NCI-H1092 treated with DMSO at 0.1 percent for 48 hours (cell line): Measurements from ENCODE around the gene PLA2G10.
A peak's percentile ranks its signal among the peaks of the same experiment; 100 is the strongest.
"Not testable (repeated sequence)": the region's sequence is repeated elsewhere in the genome, so short reads cannot be mapped to it uniquely, and the experiment has no call there.

Source experiments
- DNase-seq: peaks from one replicate; lab custom pipeline; 2025; lab: John Stamatoyannopoulos, UW

Gene PLA2G10

GRCh38 chr16:14694129-14694528 is at the start of gene PLA2G10:
Gene PLA2G10 (minus strand): TSS chr16:14694308. CDS start chr16:14694229, 79 bp downstream.
- DNase-seq, result not testable (repeated sequence)

DNA sequence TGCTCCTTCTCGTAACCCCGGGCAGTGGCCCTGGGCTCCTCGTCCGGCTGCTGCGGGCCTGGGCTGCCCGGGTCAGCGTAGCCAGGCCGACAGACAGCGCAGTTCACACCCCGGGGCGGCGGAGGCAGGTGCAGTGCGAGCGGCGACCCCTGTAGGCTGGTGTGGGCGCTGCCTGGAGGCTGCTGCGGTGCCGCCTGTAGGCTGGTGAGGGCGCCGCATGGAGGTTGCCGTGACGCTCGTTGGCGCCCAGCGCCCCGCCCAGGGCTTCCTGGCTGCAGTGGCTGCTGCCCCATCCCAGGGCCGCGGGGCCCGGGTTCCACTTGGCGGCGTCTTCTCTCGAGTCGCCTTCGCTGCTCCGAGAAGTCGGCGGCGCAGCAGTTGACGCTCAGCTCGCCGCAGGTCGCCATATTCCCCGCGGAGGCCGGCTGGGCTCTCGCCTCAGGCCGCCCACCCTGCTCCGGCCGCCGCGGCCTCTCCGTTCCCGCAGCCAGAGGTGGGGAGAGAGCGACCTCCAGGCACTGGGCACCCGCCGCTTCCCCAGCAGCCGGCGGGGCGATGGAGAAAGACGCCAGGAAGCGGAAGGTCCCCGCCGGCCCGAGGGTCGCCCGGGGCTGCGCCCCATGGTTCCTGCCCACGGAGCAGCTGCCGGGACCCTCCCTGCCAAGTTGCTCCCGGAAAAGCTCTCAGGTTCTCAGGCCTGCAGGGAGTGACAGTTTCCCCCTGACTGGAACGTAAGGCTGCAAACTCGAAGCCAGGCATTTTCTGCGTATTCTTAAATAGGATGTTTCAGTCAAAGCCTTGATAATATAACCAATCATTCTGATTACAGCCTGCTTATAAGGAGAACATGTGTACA is 48.4 kb upstream of the PLA2G10 start, which contains the start of gene NPIPA2:
TSS of gene NPIPA2 (plus strand) at position 261 of the 856 bp plus-strand sequence. CDS start 5,533 bp downstream, outside the sequence.
- DNase-seq, result not testable (repeated sequence)

DNA sequence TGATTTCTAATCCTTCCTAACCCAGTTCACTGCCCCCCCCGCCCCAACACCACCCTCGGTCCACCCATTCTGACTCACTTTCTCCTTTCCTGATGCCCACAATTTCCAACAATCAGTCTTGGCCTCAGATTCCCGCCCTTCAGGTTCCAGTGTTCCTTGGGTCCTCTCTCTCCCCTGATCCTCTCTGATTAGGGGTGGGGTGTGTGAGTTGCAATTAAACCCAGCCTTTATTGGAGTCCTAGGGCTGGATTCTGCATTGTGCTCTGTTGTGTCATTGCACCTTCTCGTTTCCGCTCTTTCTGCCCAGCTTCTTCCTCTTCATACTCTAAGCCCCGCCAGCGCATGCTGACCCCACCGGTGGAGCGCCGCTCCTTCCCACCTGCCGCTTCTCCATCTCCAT is 47.7 kb upstream of the PLA2G10 start:
- DNase-seq, result not testable (repeated sequence)

DNA sequence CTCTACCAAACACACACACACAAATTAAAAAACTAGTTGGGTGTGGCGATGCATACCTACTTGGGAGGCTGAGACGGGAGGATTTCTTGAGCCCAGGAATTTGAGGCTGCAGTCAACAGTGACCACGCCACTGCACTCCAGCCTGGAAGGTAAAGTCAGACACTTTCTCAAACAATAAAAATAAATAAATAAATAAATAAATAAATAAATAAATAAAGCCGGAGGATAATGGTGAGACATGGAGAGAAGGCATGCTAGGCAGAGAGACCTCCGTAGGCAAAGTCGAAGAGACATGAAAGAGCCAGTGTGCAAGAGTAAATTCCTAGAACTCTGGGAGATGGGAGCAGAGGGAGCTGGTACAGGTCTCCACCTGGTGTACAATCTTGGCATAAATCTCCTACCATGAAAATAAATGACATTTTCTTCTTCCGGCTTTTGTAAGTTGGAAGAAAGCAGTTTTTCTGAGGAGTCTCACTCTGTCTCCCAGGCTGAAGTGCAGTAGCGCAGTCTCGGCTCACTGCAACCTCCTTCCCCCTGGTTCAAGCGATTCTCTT is 46.8 kb upstream of the PLA2G10 start:
- not testable (repeated sequence) for DNase-seq

- not testable (repeated sequence) for DNase-seq
Measured at GRCh38 chr16:14733233-14733632, 39.1 kb upstream of the PLA2G10 start.

DNA sequence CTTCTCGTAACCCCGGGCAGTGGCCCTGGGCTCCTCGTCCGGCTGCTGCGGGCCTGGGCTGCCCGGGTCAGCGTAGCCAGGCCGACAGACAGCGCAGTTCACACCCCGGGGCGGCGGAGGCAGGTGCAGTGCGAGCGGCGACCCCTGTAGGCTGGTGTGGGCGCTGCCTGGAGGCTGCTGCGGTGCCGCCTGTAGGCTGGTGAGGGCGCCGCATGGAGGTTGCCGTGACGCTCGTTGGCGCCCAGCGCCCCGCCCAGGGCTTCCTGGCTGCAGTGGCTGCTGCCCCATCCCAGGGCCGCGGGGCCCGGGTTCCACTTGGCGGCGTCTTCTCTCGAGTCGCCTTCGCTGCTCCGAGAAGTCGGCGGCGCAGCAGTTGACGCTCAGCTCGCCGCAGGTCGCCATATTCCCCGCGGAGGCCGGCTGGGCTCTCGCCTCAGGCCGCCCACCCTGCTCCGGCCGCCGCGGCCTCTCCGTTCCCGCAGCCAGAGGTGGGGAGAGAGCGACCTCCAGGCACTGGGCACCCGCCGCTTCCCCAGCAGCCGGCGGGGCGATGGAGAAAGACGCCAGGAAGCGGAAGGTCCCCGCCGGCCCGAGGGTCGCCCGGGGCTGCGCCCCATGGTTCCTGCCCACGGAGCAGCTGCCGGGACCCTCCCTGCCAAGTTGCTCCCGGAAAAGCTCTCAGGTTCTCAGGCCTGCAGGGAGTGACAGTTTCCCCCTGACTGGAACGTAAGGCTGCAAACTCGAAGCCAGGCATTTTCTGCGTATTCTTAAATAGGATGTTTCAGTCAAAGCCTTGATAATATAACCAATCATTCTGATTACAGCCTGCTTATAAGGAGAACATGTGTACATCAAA is 9.3 kb upstream of the PLA2G10 start, which contains the start of gene NPIPA3:
TSS of gene NPIPA3 (plus strand) at position 256 of the 856 bp plus-strand sequence. CDS start 5,533 bp downstream, outside the sequence.
- not testable (repeated sequence) for DNase-seq

DNA sequence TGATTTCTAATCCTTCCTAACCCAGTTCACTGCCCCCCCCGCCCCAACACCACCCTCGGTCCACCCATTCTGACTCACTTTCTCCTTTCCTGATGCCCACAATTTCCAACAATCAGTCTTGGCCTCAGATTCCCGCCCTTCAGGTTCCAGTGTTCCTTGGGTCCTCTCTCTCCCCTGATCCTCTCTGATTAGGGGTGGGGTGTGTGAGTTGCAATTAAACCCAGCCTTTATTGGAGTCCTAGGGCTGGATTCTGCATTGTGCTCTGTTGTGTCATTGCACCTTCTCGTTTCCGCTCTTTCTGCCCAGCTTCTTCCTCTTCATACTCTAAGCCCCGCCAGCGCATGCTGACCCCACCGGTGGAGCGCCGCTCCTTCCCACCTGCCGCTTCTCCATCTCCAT is 8.6 kb upstream of the PLA2G10 start:
- not testable (repeated sequence) for DNase-seq

DNA sequence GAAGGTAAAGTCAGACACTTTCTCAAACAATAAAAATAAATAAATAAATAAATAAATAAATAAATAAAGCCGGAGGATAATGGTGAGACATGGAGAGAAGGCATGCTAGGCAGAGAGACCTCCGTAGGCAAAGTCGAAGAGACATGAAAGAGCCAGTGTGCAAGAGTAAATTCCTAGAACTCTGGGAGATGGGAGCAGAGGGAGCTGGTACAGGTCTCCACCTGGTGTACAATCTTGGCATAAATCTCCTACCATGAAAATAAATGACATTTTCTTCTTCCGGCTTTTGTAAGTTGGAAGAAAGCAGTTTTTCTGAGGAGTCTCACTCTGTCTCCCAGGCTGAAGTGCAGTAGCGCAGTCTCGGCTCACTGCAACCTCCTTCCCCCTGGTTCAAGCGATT is 7.8 kb upstream of the PLA2G10 start:
- DNase-seq, result not testable (repeated sequence)

DNA sequence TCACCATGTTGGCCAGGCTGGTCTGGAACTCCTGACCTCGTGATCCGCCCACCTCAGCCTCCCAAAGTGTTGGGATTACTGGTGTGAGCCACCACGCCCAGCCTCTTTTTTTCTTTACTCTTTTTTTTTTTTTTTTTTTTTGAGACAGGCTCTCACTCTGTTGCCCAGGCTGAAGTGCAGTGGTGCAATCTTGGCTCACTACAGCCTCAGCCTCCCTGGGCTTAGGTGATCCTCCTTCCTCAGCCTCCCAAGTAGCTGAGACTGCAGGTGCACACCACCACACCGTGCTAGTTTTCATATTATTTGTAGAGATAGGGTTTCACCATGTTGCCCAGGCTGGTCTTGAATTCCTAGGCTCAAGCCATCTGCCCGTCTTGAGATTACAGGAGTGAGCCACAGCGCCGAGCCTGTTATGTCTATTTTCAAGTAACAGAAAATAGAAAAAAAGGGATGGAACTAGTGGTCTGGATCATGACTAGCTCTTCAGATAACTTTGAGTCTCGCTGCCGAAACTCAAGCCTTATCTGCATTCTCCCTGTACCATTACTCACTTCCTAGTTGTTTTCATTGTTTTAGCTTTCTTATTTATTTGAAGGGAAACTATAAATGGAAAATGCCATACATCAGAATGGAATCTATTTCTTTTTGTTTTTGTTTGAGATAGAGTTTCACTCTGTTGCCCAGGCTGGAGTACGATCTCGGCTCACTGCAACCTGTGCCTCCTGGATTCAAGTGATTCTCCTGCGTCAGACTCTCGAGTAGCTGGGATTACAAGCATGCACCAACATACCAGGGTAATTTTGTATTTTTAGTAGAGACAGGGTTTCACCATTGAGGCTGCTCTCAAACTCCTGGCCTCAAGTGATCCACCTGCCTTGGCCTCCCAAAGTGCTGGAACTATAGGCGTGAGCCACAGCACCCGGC is 8.0 kb downstream of the PLA2G10 start:
- DNase-seq, result not testable (repeated sequence)

DNA sequence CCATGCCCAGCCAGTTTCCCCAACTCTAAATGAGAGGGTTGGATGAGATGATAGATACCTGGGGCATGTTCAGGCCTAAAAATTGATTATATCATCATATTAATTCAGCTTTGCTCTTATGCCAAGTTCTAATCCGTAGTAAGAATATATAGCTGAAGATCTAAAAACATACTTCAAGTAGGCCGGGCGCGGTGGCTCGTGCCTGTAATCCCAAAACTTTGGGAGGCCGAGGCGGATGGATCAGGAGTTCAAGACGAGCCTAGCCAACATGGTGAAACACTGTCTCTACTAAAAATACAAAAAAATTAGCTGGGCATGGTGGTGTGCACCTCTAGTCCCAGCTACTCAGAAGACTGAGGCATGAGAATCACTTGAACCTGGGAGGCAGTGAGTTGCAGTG is 12.0 kb downstream of the PLA2G10 start:
- no peak for DNase-seq

DNA sequence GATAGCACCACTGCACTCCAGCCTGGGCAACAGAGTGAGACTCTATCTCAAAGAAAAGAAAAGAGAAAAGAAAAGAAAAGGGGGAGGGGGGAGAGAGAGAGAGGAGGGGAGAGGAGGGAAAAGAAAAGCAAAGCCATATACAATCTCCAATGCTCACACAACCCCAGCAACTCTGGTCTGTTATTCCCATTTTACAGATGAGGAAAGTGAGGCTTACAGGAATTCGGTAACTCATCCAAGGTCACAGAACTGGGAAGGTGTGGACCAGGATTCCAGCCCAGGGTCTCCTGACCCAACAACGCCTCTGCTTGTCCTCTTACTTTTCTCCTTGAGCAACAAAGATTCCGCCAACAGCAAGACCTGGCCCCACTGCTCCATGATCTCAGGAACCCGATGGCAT is 13.0 kb downstream of the PLA2G10 start:
- no peak for DNase-seq

DNA sequence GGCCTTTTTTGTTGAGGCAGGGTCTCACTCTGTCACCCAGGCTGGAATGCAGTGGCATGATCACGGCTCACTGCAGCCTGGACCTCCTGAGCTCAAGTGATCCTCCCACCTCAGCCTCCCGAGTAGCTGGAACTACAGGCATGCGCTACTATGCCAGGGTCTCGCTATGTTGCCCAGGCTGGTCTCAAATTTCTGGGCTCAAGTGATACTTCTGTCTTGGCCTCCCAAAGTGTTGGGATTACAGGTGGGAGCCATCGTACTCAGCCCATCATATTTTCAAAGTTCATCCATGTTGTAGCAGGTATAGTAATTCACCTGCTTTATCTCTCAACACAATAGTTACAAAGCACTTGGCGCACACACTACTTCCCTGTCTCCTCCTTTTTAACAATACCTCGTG is 13.7 kb downstream of the PLA2G10 start:
- not testable (repeated sequence) for DNase-seq

DNA sequence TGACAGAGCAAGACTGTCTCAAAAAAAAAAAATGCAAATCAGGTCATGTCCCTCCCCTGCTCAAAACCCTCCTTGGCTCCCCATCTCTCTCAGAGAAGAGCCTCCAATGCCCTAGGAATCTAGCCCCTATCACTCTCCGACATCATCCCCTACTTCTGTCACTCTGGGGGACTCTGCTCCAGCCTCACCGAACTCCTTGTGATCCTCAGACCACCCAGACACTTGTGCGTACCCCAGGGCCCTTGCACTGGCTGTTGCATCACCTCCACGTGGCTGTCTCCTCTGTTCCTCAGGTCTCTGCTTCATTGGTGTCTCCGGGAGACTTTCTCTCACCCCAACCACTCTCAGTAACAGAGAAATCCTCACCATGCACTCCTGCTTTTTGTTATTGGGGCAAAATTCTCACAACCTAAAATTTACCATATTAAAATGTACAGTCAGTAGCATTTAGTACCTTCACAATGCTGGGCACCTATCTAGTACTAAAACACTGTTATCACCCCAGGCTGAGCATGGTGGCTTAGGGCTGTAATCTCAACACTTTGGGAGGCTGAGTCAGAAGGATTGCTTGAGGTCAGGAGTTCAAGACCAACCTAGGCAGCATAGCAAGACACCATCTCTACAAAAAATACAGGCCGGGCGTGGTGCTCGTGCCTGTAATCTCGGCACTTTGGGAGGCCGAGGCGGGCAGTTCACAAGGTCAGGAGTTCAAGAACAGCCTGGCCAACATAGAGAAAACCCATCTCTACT is 15.2 kb downstream of the PLA2G10 start:
- no peak for DNase-seq

- no peak for DNase-seq
Measured at GRCh38 chr16:14677627-14678026, 16.5 kb downstream of the PLA2G10 start.

DNA sequence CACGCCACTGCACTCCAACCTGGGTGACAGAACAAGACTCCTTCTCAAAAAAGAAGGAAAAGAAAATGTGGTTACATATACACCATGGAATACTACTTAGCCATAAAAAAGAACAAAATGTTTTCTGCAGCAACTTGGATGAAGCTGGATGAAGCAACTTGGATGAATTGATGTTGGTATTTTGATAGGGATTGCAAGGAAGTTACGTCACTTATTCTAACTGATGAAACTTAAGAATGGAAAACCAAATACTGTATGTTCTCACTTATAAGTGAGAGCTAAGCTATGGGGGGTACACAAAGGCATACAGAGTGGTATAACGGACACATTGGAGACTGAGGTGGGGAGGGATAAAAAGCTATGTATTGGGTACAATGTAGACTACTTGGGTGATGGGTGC is 17.5 kb downstream of the PLA2G10 start:
- no peak for DNase-seq

DNA sequence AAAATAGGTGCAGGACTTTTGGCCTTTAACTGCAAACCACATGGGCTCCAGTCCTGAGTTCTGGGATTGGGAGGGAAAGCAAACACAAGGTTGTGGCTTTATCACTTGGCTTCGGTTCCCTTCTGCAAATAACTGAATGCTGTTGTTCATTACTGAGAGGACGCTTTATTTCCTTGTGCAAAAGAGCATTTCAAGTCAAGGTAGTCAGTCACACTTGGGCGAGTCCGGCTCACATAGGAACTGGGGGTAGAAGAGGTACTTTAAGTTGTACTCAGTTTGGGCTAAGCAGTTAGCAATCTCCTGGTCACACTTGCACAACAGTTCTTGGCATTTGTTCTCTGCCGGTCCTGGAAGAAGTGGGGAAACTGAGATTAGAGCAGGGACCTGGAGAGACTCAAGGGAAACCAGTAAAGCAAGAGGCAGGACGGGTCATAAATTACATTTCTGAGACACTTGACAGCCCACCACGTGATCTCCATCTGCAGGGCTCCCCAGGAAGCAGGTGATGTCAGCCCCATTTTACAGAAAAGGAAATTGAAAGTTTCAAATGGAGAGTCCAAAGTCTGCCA is 21.6 kb downstream of the PLA2G10 start:
- no peak for DNase-seq

DNA sequence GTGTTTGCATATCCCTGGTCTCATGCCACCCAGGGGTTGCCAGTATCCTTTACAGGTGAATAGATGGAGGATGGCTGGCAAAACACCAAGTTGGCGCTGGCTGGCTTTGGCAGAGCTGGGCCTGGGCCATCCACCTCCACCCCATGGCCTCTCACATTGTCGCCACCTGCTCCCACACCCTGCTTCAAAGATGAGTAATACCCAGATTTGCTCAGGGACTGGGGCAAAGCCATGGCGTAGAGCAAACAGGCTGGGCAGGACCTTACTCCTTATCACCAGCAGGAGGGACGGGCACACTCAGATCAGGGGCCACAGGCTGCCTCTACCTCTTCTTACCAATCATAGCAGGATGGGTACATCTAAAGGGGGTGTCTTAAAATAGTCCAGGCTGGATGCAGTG is 24.3 kb downstream of the PLA2G10 start:
- DNase-seq, result peak; percentile 19

DNA sequence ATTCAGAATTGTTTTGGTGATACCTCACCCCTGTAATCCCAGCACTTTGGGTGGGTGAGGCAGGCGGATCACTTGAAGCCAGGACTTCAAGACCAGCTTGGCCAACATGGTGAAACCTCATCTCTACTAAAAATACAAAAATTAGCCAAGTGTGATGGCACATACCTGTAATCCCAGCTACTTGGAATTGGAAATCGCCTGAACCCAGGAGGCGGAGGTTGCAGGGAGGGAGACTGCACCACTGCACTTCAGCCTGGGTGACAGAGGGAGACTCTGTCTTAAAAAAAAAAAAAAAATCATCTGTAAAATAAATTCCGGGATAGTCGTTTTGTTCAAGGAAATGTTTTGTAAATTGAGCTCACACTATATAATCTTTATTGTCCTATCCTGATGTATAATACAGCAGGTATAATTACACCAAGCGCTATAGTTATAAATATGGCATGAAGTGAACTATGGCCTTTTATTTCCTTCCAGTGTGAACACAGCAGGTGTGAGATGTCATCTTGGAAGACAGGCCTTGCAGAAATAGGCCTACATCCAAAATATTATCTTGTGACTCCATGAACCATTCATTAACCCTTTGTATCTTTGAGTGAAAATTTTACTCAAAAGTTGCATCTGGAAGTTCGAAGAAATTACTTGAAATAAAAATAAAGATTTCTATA is 25.4 kb downstream of the PLA2G10 start:
- no peak for DNase-seq
